KMS-11 (cell line): ENCODE results near the gene RNLS.

ENCODE experiments used
- H2AFZ ChIP-seq: fragments of 200-600 bp; sonication (generic); 2 replicates; pipeline ENCODE4 v1.6.1; 2016; ENCODE audit warnings: antibody characterized with exemption, mixed run types, low read depth
- H3K27ac ChIP-seq: fragments of 200-600 bp; sonication (generic); 2 replicates; pipeline ENCODE4 v1.6.1; 2016; ENCODE audit warnings: mild to moderate bottlenecking, mixed run types
- H3K27me3 ChIP-seq: fragments of 200-600 bp; sonication (generic); 2 replicates; pipeline ENCODE4 v1.6.1; 2017; ENCODE audit warnings: mild to moderate bottlenecking, low read depth, mixed run types, moderate library complexity; ENCODE audit not compliant: insufficient read depth
- H3K36me3 ChIP-seq: fragments of 200-600 bp; sonication (generic); 2 replicates; pipeline ENCODE4 v1.6.1; 2017; ENCODE audit warnings: mild to moderate bottlenecking, mixed run types; ENCODE audit not compliant: insufficient read depth
- H3K4me1 ChIP-seq: fragments of 200-600 bp; sonication (generic); 2 replicates; pipeline ENCODE4 v1.6.1; 2016; ENCODE audit warnings: mild to moderate bottlenecking, low read depth, mixed run types; ENCODE audit not compliant: poor library complexity, severe bottlenecking
- H3K4me2 ChIP-seq: fragments of 200-600 bp; sonication (generic); 2 replicates; pipeline ENCODE4 v1.7.0; 2016; ENCODE audit warnings: mild to moderate bottlenecking, mixed run types
- H3K4me3 ChIP-seq: fragments of 200-600 bp; sonication (generic); IDR thresholded peaks from 2 replicates; pipeline ENCODE4 v1.6.1; 2017; ENCODE audit warnings: low read depth, low read length, mixed read lengths; ENCODE audit not compliant: insufficient read depth
- H3K79me2 ChIP-seq: fragments of 200-600 bp; sonication (generic); 2 replicates; pipeline ENCODE4 v1.6.1; 2016; ENCODE audit warnings: low read depth, mixed run types; ENCODE audit not compliant: insufficient read depth
- H3K9ac ChIP-seq: fragments of 200-600 bp; sonication (generic); 2 replicates; pipeline ENCODE4 v1.6.1; 2016; ENCODE audit warnings: mild to moderate bottlenecking, mixed run types
- H4K20me1 ChIP-seq: fragments of 200-600 bp; sonication (generic); 2 replicates; pipeline ENCODE4 v1.6.1; 2016; ENCODE audit warnings: mild to moderate bottlenecking, mixed run types; ENCODE audit not compliant: insufficient read depth
- TF ChIP-seq, protein P1 (sequence below): fragments of 200-600 bp; sonication (generic); conservative IDR thresholded peaks from 2 replicates; pipeline ENCODE4 v1.6.1; 2017; ENCODE audit warnings: low read depth, mild to moderate bottlenecking, antibody characterized with exemption, low read length, moderate library complexity, mixed read lengths

The RNLS gene

DNA sequence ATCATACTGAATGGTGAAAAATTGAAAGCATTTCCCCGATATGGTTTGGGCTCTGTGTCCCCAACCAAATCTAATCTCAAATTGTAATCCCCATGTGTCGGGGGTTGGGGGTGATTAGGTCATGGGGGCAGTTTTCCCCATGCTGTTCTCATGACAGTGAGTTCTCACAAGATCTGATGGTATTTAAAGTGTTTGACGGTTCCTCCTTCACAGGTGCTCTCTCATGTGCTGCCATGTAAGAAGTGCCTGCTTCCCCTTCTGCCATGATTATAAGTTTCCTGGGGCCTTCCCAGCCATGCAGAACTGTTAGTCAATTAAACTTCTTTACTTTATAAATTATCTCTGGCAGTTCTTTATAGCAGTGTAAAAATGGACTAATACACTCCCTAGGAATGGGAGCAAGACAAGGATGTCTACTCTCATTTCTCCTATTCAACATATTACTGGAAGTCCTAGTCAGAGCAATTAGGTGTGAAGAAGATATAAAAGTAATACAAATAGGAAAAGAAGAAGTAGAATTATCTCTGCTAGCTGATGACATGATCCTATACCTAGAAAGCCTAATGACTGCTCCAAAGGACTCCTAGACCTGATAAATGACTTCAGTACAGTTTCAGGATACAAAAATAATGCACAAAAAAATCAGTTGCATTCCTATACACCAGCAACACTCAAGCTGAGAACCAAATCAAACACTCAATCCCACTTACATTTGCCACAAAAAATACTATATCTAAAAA lies 260.6 kb downstream of the RNLS start:
- Histone ChIP-seq H3K27me3 (no peaks in the 10 kb centered on the region), H3K4me3 (no peak overlapping the region), H3K79me2 (no peaks in the 10 kb centered on the region), H3K27ac (no peak overlapping the region), H3K9ac (no peak overlapping the region), H3K4me1 (no peaks in the 10 kb centered on the region), H4K20me1 (no peaks in the 10 kb centered on the region), H2AFZ (no peak overlapping the region), H3K36me3 (no peaks in the 10 kb centered on the region), H3K4me2 (no peak overlapping the region)
- TF ChIP-seq, protein P1, sequence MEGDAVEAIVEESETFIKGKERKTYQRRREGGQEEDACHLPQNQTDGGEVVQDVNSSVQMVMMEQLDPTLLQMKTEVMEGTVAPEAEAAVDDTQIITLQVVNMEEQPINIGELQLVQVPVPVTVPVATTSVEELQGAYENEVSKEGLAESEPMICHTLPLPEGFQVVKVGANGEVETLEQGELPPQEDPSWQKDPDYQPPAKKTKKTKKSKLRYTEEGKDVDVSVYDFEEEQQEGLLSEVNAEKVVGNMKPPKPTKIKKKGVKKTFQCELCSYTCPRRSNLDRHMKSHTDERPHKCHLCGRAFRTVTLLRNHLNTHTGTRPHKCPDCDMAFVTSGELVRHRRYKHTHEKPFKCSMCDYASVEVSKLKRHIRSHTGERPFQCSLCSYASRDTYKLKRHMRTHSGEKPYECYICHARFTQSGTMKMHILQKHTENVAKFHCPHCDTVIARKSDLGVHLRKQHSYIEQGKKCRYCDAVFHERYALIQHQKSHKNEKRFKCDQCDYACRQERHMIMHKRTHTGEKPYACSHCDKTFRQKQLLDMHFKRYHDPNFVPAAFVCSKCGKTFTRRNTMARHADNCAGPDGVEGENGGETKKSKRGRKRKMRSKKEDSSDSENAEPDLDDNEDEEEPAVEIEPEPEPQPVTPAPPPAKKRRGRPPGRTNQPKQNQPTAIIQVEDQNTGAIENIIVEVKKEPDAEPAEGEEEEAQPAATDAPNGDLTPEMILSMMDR: no peak

DNA sequence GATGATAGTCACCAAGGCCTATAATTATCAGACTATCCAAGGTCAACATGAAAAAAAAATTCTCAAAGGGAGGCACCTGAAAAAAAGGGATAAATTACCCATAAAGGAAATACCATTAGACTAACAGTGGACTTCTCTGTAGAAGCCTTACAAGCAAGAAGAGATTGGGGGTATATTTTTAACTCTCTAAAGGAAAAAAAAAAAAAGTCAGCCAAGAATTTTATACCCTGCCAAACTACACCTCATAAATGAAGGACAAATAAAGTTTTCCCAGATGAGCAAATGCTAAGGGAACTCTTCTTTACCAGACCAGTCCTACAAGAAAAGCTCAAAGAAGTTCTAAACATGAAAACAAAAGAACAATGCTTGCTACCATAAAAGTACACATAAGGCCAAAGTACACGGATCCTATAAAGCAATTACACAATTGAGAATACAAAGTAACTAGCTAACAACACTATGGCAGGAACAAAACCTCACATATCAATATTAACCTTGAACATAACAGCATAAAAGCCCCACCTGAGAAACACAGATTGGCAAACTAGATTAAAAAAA lies 263.1 kb downstream of the RNLS start:
- Histone ChIP-seq H3K4me1 (no peaks in the 10 kb centered on the region), H4K20me1 (no peaks in the 10 kb centered on the region), H3K27ac (no peak overlapping the region), H3K36me3 (no peaks in the 10 kb centered on the region), H3K4me2 (no peak overlapping the region), H3K79me2 (no peaks in the 10 kb centered on the region), H3K27me3 (no peaks in the 10 kb centered on the region), H3K9ac (no peak overlapping the region), H3K4me3 (no peak overlapping the region), H2AFZ (no peak overlapping the region)
- TF ChIP-seq, protein P1: no peak

DNA sequence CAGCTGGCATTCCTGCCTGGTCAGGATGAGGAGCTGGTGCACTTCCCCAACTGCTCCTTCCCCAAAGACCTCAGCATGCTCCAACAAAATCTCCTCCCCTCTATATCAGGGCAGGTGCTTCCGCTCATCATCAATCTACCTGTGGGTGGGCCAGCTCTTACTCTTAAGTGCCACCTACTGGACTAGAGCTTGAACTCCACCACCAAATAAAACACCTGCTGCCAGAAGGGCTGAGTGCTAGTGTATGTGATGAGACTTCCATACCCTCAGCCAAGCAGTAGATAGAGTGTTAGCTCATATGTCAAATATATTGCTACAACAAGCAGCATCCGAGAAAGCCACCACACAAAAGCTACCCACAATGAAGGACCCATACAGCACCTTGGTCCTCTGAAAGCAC lies 264.3 kb downstream of the RNLS start:
- H3K9ac ChIP-seq: no peak overlapping the region
- no peaks in the 10 kb centered on the region for H3K27me3 ChIP-seq
- H4K20me1 ChIP-seq: no peaks in the 10 kb centered on the region
- H2AFZ ChIP-seq: no peak overlapping the region
- TF ChIP-seq, protein P1: peak; percentile 68
- H3K4me1 ChIP-seq: no peaks in the 10 kb centered on the region
- H3K79me2 ChIP-seq: no peaks in the 10 kb centered on the region
- no peak overlapping the region for H3K4me2 ChIP-seq
- H3K36me3 ChIP-seq: no peaks in the 10 kb centered on the region
- H3K27ac ChIP-seq: no peak overlapping the region
- H3K4me3 ChIP-seq: no peak overlapping the region

DNA sequence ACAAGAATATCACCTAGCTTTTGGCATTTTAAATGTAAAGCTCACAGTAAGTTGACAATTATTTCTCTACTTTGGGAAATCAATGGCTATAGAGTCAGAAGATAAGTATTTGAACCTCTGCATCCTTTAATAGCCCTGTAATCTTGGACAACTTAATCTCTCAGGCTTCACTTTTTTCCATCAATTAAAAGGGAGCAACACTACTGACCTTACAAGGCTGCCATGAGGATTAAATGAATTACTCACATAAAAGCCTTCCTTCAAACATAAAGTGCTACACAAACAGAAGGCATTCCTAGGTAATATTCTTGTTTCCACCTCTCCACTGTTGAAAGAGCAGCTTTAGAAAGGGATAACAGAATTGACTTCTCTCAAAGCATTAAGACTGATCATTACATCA lies 266.0 kb downstream of the RNLS start:
- no peak overlapping the region for H2AFZ ChIP-seq
- no peaks in the 10 kb centered on the region for H3K27me3 ChIP-seq
- no peak overlapping the region for H3K27ac ChIP-seq
- H3K36me3 ChIP-seq: no peaks in the 10 kb centered on the region
- no peak overlapping the region for H3K4me3 ChIP-seq
- no peaks in the 10 kb centered on the region for H3K79me2 ChIP-seq
- H3K9ac ChIP-seq: no peak overlapping the region
- no peaks in the 10 kb centered on the region for H3K4me1 ChIP-seq
- H3K4me2 ChIP-seq: no peak overlapping the region
- TF ChIP-seq, protein P1: no peak
- H4K20me1 ChIP-seq: no peaks in the 10 kb centered on the region
